SK-N-SH (cell line): ENCODE data around the gene AURKB. TPM values are rescaled to one million over a fixed set of nuclear protein-coding genes. Genes with fewer than 3 reads are reported as not detected.

Source experiments
- CTCF ChIA-PET: fragments of 300-600, 350-600 bp; formaldehyde crosslinking; extraction: SDS; loops from one replicate; lab custom pipeline; 2021; lab: Yijun Ruan, JAX
- POLR2A ChIA-PET: fragments of 350-600 bp; sonication (Branson Sonifier 250); formaldehyde crosslinking; extraction: SDS; loops from one replicate; lab custom pipeline; 2020; ENCODE audit warnings: antibody characterized with exemption, inconsistent platforms; lab: Yijun Ruan, JAX
- DNase-seq: peaks from one replicate; pipeline ENCODE4 v3.0.0; 2012
- H2AFZ ChIP-seq: fragments of 200-600 bp; sonication (generic); 2 replicates; pipeline ENCODE4 v1.8.1; 2016; ENCODE audit warnings: antibody characterized with exemption, mild to moderate bottlenecking, low read depth
- H3F3A ChIP-seq: fragments of 200-600 bp; sonication (generic); replicated peaks from 2 replicates; pipeline ENCODE3; 2016; ENCODE audit warnings: antibody characterized with exemption, mild to moderate bottlenecking; ENCODE audit not compliant: insufficient read depth
- H3K27ac ChIP-seq, 2 experiments: fragments of 200-500 bp in 1 of 2; fragments of 200-600 bp in 1 of 2; sonication (Bioruptor generic) in 1 of 2; sonication (generic), shearing (Covaris generic) in 1 of 2; 2 replicates each; pipeline versions ENCODE4 v1.5.1 to v1.6.1; 2014 to 2016; ENCODE audit warnings: low read depth in 2 of 2, inconsistent platforms in 1 of 2, low read length in 1 of 2, mild to moderate bottlenecking in 1 of 2, mixed read lengths in 1 of 2
- H3K27me3 ChIP-seq: fragments of 200-600 bp; sonication (generic), shearing (Covaris generic); 2 replicates; pipeline ENCODE4 v1.6.1; 2016; ENCODE audit warnings: mixed run types; ENCODE audit not compliant: insufficient read depth
- H3K36me3 ChIP-seq, 2 experiments: fragments of 200-500 bp in 1 of 2; fragments of 200-600 bp in 1 of 2; sonication (Bioruptor generic) in 1 of 2; sonication (generic) in 1 of 2; replicated peaks in 1 of 2; 2 replicates each; pipeline versions ENCODE3 to v1.5.1; 2014 to 2016; ENCODE audit warnings: low read length in 1 of 2, mild to moderate bottlenecking in 1 of 2; ENCODE audit not compliant: insufficient read depth in 2 of 2, control insufficient read depth in 1 of 2
- H3K4me1 ChIP-seq, 2 experiments: fragments of 200-500 bp in 1 of 2; fragments of 200-600 bp in 1 of 2; sonication (Bioruptor generic) in 1 of 2; sonication (generic), shearing (Covaris generic) in 1 of 2; 2 replicates each; pipeline versions ENCODE4 v1.5.1 to v1.6.1; 2014 to 2016; ENCODE audit warnings: low read depth in 1 of 2, low read length in 1 of 2, mixed run types in 1 of 2; ENCODE audit not compliant: insufficient read depth in 2 of 2, control insufficient read depth in 1 of 2
- H3K4me2 ChIP-seq: fragments of 200-600 bp; sonication (generic), shearing (Covaris generic); 2 replicates; pipeline ENCODE4 v1.6.1; 2017; ENCODE audit warnings: mixed run types
- H3K4me3 ChIP-seq, 2 experiments: fragments of 200-500 bp in 1 of 2; fragments of 200-600 bp in 1 of 2; sonication (Bioruptor generic) in 1 of 2; sonication (generic), shearing (Covaris generic) in 1 of 2; 2 replicates each; pipeline versions ENCODE4 v1.5.1 to v1.8.1; 2014 to 2016; ENCODE audit warnings: low read depth in 2 of 2, inconsistent platforms in 1 of 2, low read length in 1 of 2, mild to moderate bottlenecking in 1 of 2, mixed read lengths in 1 of 2, moderate library complexity in 1 of 2
- H3K79me2 ChIP-seq: fragments of 200-600 bp; sonication (generic); 2 replicates; pipeline ENCODE4 v1.8.1; 2017; ENCODE audit warnings: mild to moderate bottlenecking; ENCODE audit not compliant: insufficient read depth
- H3K9ac ChIP-seq: fragments of 200-600 bp; sonication (generic); 2 replicates; pipeline ENCODE4 v1.6.1; 2017; ENCODE audit warnings: mixed run types
- H3K9me2 ChIP-seq: fragments of 200-600 bp; sonication (generic); 2 replicates; pipeline ENCODE4 v1.6.1; 2017; ENCODE audit warnings: mixed run types
- H3K9me3 ChIP-seq: fragments of 200-600 bp; sonication (generic); 2 replicates; pipeline ENCODE4 v1.6.1; 2017; ENCODE audit warnings: mixed run types, mild to moderate bottlenecking, moderate library complexity
- H4K20me1 ChIP-seq: fragments of 200-600 bp; sonication (generic); 2 replicates; pipeline ENCODE4 v1.6.1; 2017; ENCODE audit warnings: mild to moderate bottlenecking, mixed run types; ENCODE audit not compliant: insufficient read depth
- CHD2 ChIP-seq: fragments of 150-350 bp; IDR thresholded peaks from 2 replicates; pipeline ENCODE4 v1.6.1; 2018; ENCODE audit warnings: low read length; ENCODE audit not compliant: partially characterized antibody
- FOSL2 ChIP-seq: IDR thresholded peaks from 2 replicates; pipeline ENCODE4 v1.4.0; 2012; ENCODE audit warnings: low read depth, mild to moderate bottlenecking, moderate library complexity, borderline replicate concordance
- JUND ChIP-seq: IDR thresholded peaks from 2 replicates; pipeline ENCODE4 v1.4.0; 2012
- MEF2A ChIP-seq: IDR thresholded peaks from 2 replicates; pipeline ENCODE4 v1.4.0; 2012; ENCODE audit warnings: low read depth, borderline replicate concordance
- MXI1 ChIP-seq: IDR thresholded peaks from 2 replicates; pipeline ENCODE4 v1.6.1; 2012; ENCODE audit warnings: mild to moderate bottlenecking, low read depth, low read length, improper control_type of control experiment
- NFIC ChIP-seq: IDR thresholded peaks from 2 replicates; pipeline ENCODE4 v1.4.0; 2012; ENCODE audit warnings: borderline replicate concordance
- POLR2AphosphoS5 ChIP-seq: IDR thresholded peaks from 2 replicates; pipeline ENCODE4 v1.6.1; 2012; ENCODE audit warnings: low read depth, low read length
- RAD21 ChIP-seq: IDR thresholded peaks from 2 replicates; pipeline ENCODE4 v1.6.1; 2012; ENCODE audit warnings: mild to moderate bottlenecking, low read length
- RCOR1 ChIP-seq: fragments of 150-350 bp; IDR thresholded peaks from 2 replicates; pipeline ENCODE4 v1.6.1; 2017; ENCODE audit warnings: antibody characterized with exemption, low read length
- RXRA ChIP-seq: IDR thresholded peaks from 2 replicates; pipeline ENCODE4 v1.4.0; 2012; ENCODE audit warnings: low read depth, mild to moderate bottlenecking, borderline replicate concordance
- SIN3A ChIP-seq: IDR thresholded peaks from 2 replicates; pipeline ENCODE4 v1.6.1; 2012; ENCODE audit warnings: low read depth, mild to moderate bottlenecking, low read length, moderate library complexity, borderline replicate concordance
- YY1 ChIP-seq: IDR thresholded peaks from 2 replicates; pipeline ENCODE4 v1.4.0; 2012; ENCODE audit warnings: low read depth, mild to moderate bottlenecking
- WGBS: methylation state at CpG from one replicate; pipeline ENCODE4 v1.1.6; 2017; ENCODE audit warnings: low lambda C conversion rate; 5-methylcytosine and 5-hydroxymethylcytosine counted together
- polyA plus RNA-seq, 3 experiments: library from polyadenylated mRNA; depleted of rRNA; stranded (reverse); fragments of >200 nt; gene quantifications; 2 replicates each; pipeline ENCODE4 v1.2.3, GENCODE V29; 2012
- TF ChIP-seq, protein P1 (sequence below): IDR thresholded peaks from 2 replicates; pipeline ENCODE4 v1.4.0; 2012; ENCODE audit warnings: low read depth
- TF ChIP-seq, protein P2 (sequence below): IDR thresholded peaks from 2 replicates; pipeline ENCODE4 v1.4.0; 2012; ENCODE audit warnings: low read depth, borderline replicate concordance
- TF ChIP-seq, protein P3 (sequence below): IDR thresholded peaks from 2 replicates; pipeline ENCODE4 v1.4.0; 2012; ENCODE audit warnings: low read depth, borderline replicate concordance
- TF ChIP-seq, protein P4 (sequence below): IDR thresholded peaks from 2 replicates; pipeline ENCODE4; 2012

The AURKB gene
- polyA plus RNA-seq, 1 of the 3 experiments (the other 2 are of a cell fraction) = 43.9 TPM

DNA sequence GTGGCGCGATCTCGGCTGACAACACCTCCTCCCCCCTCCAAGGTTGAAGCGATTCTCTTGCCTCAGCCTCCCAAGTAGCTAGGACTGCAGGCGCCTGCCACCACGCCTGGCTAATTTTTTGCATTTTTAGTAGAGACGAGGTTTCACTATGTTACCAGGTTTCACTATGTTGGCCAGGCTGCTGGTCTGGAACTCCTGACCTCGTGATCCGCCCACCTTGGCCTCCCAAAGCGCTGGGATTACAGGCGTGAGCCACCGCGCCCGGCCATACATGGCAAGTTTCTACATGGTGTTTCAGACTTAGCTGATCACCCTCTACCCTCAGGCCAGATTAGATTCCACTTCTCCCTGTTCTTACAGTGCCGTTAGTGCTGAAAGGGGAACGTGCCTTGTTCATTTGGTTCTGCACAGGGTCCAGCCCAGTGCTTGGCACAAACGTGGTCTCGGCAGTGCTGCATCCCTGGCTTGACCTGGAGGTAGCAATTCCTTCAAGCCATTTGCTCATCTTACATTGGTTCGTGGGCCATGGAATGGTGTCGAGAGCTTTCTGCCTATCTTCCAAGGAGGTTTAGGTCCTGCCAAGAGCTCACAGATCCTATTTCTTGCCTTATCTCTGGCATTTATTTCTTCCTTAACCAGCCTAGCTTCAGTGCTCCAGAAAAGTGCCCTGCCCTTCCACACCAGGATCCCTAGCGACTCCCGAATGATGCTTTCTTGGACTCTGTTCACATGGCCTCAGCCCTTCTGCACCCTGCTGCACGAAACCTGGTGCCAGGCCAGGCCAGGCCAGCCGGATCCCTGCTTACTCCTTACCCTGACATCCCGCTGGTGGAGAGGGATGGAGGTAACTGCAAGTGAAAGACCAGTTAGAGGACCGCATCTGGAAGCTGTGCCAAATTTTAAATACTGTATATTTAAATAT, 14.8 kb upstream of the AURKB start:
- no peak overlapping the region for H3K4me3 ChIP-seq
- no peak overlapping the region for H3K9ac ChIP-seq
- CTCF ChIA-PET = interaction anchor here (1.0 to 6.5 kb wide), 12 partner anchors 13 to 106 kb away, joined by 3 to 55 read pairs (median 7); partner anchors contain the start of genes ALOXE3, BORCS6, HES7 and SLC25A35
- DNase-seq = no peak
- H3K27ac ChIP-seq = no peak overlapping the region
- TF ChIP-seq, protein P1, sequence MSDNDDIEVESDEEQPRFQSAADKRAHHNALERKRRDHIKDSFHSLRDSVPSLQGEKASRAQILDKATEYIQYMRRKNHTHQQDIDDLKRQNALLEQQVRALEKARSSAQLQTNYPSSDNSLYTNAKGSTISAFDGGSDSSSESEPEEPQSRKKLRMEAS = no peak
- TF ChIP-seq, protein P2, sequence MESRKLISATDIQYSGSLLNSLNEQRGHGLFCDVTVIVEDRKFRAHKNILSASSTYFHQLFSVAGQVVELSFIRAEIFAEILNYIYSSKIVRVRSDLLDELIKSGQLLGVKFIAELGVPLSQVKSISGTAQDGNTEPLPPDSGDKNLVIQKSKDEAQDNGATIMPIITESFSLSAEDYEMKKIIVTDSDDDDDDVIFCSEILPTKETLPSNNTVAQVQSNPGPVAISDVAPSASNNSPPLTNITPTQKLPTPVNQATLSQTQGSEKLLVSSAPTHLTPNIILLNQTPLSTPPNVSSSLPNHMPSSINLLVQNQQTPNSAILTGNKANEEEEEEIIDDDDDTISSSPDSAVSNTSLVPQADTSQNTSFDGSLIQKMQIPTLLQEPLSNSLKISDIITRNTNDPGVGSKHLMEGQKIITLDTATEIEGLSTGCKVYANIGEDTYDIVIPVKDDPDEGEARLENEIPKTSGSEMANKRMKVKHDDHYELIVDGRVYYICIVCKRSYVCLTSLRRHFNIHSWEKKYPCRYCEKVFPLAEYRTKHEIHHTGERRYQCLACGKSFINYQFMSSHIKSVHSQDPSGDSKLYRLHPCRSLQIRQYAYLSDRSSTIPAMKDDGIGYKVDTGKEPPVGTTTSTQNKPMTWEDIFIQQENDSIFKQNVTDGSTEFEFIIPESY = no peak
- TF ChIP-seq RCOR1 = no peak
- TF ChIP-seq MEF2A = no peak
- no peak for TF ChIP-seq SIN3A
- TF ChIP-seq RXRA = no peak
- TF ChIP-seq FOSL2 = no peak
- TF ChIP-seq CHD2 = no peak
- no peak for TF ChIP-seq NFIC
- no peak for TF ChIP-seq JUND
- TF ChIP-seq, protein P3, sequence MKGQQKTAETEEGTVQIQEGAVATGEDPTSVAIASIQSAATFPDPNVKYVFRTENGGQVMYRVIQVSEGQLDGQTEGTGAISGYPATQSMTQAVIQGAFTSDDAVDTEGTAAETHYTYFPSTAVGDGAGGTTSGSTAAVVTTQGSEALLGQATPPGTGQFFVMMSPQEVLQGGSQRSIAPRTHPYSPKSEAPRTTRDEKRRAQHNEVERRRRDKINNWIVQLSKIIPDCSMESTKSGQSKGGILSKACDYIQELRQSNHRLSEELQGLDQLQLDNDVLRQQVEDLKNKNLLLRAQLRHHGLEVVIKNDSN = no peak
- TF ChIP-seq YY1 = no peak
- no peak for TF ChIP-seq POLR2AphosphoS5
- TF ChIP-seq MXI1 = no peak
- TF ChIP-seq RAD21 = no peak
- TF ChIP-seq, protein P4, sequence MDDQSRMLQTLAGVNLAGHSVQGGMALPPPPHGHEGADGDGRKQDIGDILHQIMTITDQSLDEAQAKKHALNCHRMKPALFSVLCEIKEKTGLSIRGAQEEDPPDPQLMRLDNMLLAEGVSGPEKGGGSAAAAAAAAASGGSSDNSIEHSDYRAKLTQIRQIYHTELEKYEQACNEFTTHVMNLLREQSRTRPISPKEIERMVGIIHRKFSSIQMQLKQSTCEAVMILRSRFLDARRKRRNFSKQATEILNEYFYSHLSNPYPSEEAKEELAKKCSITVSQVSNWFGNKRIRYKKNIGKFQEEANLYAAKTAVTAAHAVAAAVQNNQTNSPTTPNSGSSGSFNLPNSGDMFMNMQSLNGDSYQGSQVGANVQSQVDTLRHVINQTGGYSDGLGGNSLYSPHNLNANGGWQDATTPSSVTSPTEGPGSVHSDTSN = no peak
- H3K79me2 ChIP-seq = no peaks in the 10 kb centered on the region
- H3K4me1 ChIP-seq = peaks cover 8 to 23% of the 10 kb centered on the region in 2 experiments; a peak in 3 of 4 replicates
- POLR2A ChIA-PET = interaction anchor here (0.8 to 1.2 kb wide), 2 partner anchors 37 to 164 kb away, joined by 4 read pairs; no protein-coding TSS in a partner anchor
- H4K20me1 ChIP-seq = 0 out of 2 replicates have a peak, but pooled peaks cover 4% of the 10 kb centered on the region
- no peak overlapping the region for H3K4me2 ChIP-seq
- 97% methylated on average over 24 of the region's 26 CpGs for WGBS
- peaks cover 53% of the 10 kb centered on the region for H3F3A ChIP-seq
- H3K9me3 ChIP-seq = no peaks in the 10 kb centered on the region
- no peaks in the 10 kb centered on the region for H3K27me3 ChIP-seq
- no peaks in the 10 kb centered on the region for H3K9me2 ChIP-seq
- no peak overlapping the region for H2AFZ ChIP-seq
- H3K36me3 ChIP-seq = peaks cover 7 to 25% of the 10 kb centered on the region in 2 experiments
